Ovary (tissue), 3 donors: ENCODE data around the gene IL10.

Source experiments
- EP300 ChIP-seq: sonication (generic); formaldehyde crosslinking; IDR thresholded peaks from one replicate; pipeline ENCODE4 v1.6.1; 2017; ENCODE audit warnings: antibody characterized with exemption
- POLR2A ChIP-seq: fragments of 450-650 bp; IDR thresholded peaks from one replicate; pipeline ENCODE4 v1.6.1; 2017; ENCODE audit warnings: antibody characterized with exemption, mild to moderate bottlenecking, moderate library complexity
- TF ChIP-seq, protein P1 (sequence below), 3 donors: fragments of 450-650 bp in 2 of 3; fragments of 200-600 bp in 1 of 3; IDR thresholded peaks; one replicate each; pipeline versions ENCODE4 v1.5.1 to v1.8.0; 2016 to 2022; ENCODE audit warnings: antibody characterized with exemption in 3 of 3, mild to moderate bottlenecking in 1 of 3
- donor health status: DM: no; HTN: no; CAD: no.

DNA sequence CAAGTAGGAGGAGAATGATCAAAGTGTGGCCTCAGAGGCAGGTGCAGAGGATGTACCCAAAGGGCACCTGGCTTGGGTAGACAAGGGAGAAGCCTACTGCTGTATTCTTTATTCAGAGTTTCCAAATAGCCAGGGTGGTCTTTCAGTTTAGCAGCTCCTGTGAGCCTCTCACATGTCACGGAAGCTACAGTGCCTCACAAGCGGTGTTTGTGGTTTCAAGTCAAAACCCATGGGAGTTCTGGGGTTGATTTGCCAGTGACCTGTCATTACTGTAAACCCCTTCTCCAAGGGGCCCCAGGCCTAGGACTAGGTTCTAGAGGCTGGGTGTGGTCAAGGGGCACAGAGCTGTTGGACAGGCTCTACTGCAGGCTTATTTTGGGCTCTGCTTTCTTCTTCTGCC lies 10.2 kb upstream of the IL10 start:
- TF ChIP-seq, protein P1, sequence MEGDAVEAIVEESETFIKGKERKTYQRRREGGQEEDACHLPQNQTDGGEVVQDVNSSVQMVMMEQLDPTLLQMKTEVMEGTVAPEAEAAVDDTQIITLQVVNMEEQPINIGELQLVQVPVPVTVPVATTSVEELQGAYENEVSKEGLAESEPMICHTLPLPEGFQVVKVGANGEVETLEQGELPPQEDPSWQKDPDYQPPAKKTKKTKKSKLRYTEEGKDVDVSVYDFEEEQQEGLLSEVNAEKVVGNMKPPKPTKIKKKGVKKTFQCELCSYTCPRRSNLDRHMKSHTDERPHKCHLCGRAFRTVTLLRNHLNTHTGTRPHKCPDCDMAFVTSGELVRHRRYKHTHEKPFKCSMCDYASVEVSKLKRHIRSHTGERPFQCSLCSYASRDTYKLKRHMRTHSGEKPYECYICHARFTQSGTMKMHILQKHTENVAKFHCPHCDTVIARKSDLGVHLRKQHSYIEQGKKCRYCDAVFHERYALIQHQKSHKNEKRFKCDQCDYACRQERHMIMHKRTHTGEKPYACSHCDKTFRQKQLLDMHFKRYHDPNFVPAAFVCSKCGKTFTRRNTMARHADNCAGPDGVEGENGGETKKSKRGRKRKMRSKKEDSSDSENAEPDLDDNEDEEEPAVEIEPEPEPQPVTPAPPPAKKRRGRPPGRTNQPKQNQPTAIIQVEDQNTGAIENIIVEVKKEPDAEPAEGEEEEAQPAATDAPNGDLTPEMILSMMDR (IDR thresholded peaks at IDR 0.05), result no peak
- TF ChIP-seq POLR2A (no peak), EP300 (no peak)
